WTC11 (cell line): ENCODE measurements around the gene FSTL4. TPM values are rescaled to one million over a fixed set of nuclear protein-coding genes. Genes with fewer than 3 reads are reported as not detected.

Experiments used
- ATAC-seq: fragments of 200-7000 bp; cut with Tn5 transposase; 2 replicates; pipeline ENCODE4 v1.10.0; 2021; ENCODE audit warnings: mild to moderate bottlenecking, moderate library complexity
- CTCF ChIA-PET: fragments of 300-600 bp; sonication (Branson Sonifier 250); formaldehyde crosslinking; loops from one replicate; lab custom pipeline; 2021; ENCODE audit warnings: antibody characterized with exemption; lab: Charles Lee
- POLR2A ChIA-PET: fragments of 350-600 bp; sonication (Branson Sonifier 250); formaldehyde crosslinking; loops from one replicate; lab custom pipeline; 2021; ENCODE audit warnings: antibody characterized with exemption; lab: Charles Lee
- DNase-seq: peaks from one replicate; pipeline ENCODE4 v3.0.0; 2021; ENCODE audit warnings: low spot score
- H3K27ac Mint-ChIP-seq: 2 replicates; pipeline ENCODE4 v1.8.0; 2021; ENCODE audit warnings: mixed read lengths
- H3K27me3 Mint-ChIP-seq: 2 replicates; pipeline ENCODE4 v1.8.0; 2021; ENCODE audit warnings: low read depth, mild to moderate bottlenecking, moderate library complexity, mixed read lengths
- H3K36me3 Mint-ChIP-seq: 2 replicates; pipeline ENCODE4 v1.8.0; 2021; ENCODE audit warnings: mixed read lengths
- H3K4me1 Mint-ChIP-seq: 2 replicates; pipeline ENCODE4 v1.8.0; 2022; ENCODE audit warnings: mixed read lengths
- H3K4me3 Mint-ChIP-seq: 2 replicates; pipeline ENCODE4 v1.8.0; 2021; ENCODE audit warnings: mild to moderate bottlenecking, moderate library complexity, mixed read lengths
- H3K9me3 Mint-ChIP-seq: 2 replicates; pipeline ENCODE4 v1.8.0; 2021; ENCODE audit warnings: mixed read lengths
- ARID4B ChIP-seq: sonication (generic); formaldehyde crosslinking; IDR thresholded peaks from 2 replicates; pipeline ENCODE4 v1.8.0; 2023; ENCODE audit warnings: missing genetic modification reagents, mild to moderate bottlenecking, borderline replicate concordance
- ATF1 ChIP-seq: sonication (generic); formaldehyde crosslinking; IDR thresholded peaks from 2 replicates; pipeline ENCODE4 v1.8.1; 2023; ENCODE audit warnings: mild to moderate bottlenecking, moderate library complexity, missing genetic modification reagents
- CREB1 ChIP-seq: sonication (generic); formaldehyde crosslinking; IDR thresholded peaks from 2 replicates; pipeline ENCODE4 v1.8.0; 2023; ENCODE audit warnings: mild to moderate bottlenecking, missing genetic modification reagents
- FOXJ3 ChIP-seq: sonication (generic); formaldehyde crosslinking; IDR thresholded peaks from 2 replicates; pipeline ENCODE4 v1.9.0; 2021; ENCODE audit warnings: missing genetic modification reagents, mild to moderate bottlenecking, borderline replicate concordance
- OVOL2 ChIP-seq: fragments of 250-450 bp; sonication (Bioruptor Pico); IDR thresholded peaks from 2 replicates; pipeline ENCODE4 v1.9.0; 2021; ENCODE audit warnings: mild to moderate bottlenecking, borderline replicate concordance
- PREB ChIP-seq: sonication (generic); formaldehyde crosslinking; IDR thresholded peaks from 2 replicates; pipeline ENCODE4 v1.8.1; 2022; ENCODE audit warnings: mild to moderate bottlenecking, missing genetic modification reagents, moderate library complexity, borderline replicate concordance
- RORB ChIP-seq: fragments of 250-450 bp; sonication (Bioruptor Pico); IDR thresholded peaks from 2 replicates; pipeline ENCODE4 v1.9.0; 2021; ENCODE audit warnings: mild to moderate bottlenecking
- SMAD3 ChIP-seq: sonication (generic); formaldehyde crosslinking; IDR thresholded peaks from 2 replicates; pipeline ENCODE4 v1.8.0; 2022; ENCODE audit warnings: missing genetic modification reagents, mild to moderate bottlenecking, borderline replicate concordance
- TCF7 ChIP-seq: sonication (generic); formaldehyde crosslinking; IDR thresholded peaks from 2 replicates; pipeline ENCODE4 v1.8.0; 2022; ENCODE audit warnings: mild to moderate bottlenecking, low read depth, missing genetic modification reagents, moderate library complexity
- TP53 ChIP-seq: sonication (generic); formaldehyde crosslinking; IDR thresholded peaks from 2 replicates; pipeline ENCODE4 v1.8.1; 2023; ENCODE audit warnings: mild to moderate bottlenecking, missing genetic modification reagents
- ZMAT4 ChIP-seq: fragments of 250-450 bp; sonication (Bioruptor Pico); IDR thresholded peaks from 2 replicates; pipeline ENCODE4 v1.9.0; 2021; ENCODE audit warnings: mild to moderate bottlenecking
- ZNF396 ChIP-seq: fragments of 250-450 bp; sonication (Bioruptor Pico); IDR thresholded peaks from 2 replicates; pipeline ENCODE4 v1.8.0; 2021; ENCODE audit warnings: mild to moderate bottlenecking, moderate library complexity, borderline replicate concordance
- ZNF423 ChIP-seq: fragments of 250-450 bp; sonication (Bioruptor Pico); IDR thresholded peaks from 2 replicates; pipeline ENCODE4 v2.1.2; 2022; ENCODE audit warnings: mild to moderate bottlenecking, moderate library complexity
- ZSCAN18 ChIP-seq: fragments of 250-450 bp; sonication (Bioruptor Pico); IDR thresholded peaks from 2 replicates; pipeline ENCODE4 v2.1.2; 2022; ENCODE audit warnings: mild to moderate bottlenecking, moderate library complexity
- total RNA-seq: library from RNA; stranded (reverse); gene quantifications from 3 replicates; pipeline ENCODE4 v1.2.3, GENCODE V29; 2021

Gene FSTL4
- total RNA-seq, 1 experiment from 2014 or later: 6.1 TPM

- TF ChIP-seq ZSCAN18 (CRISPR knock-in tag) (no peak), ZNF396 (CRISPR knock-in tag) (no peak), RORB (no peak), TCF7 (no peak)
- TF ChIP-seq, all 79 proteins: peak for 0
- ChIA-PET CTCF (interaction anchor here (0.5 to 3.2 kb wide), 19 partner anchors 10 to 529 kb away, joined by 3 to 25 read pairs (median 6); partner anchors contain the start of gene FSTL4), POLR2A (interaction anchor here (0.7 kb wide), 1 partner anchor 786 kb away, joined by 5 read pairs; no protein-coding TSS in a partner anchor)
- Mint-ChIP-seq H3K27me3 (peaks cover 21% of the 10 kb centered on the region), H3K36me3 (no peaks in the 10 kb centered on the region), H3K4me3 (no peak overlapping the region), H3K9me3 (peaks cover 3% of the 10 kb centered on the region; the same call in 1 of the 2 replicates), H3K27ac (no peak overlapping the region), H3K4me1 (peaks cover 58% of the 10 kb centered on the region)
- ATAC-seq (peak; percentile 15), DNase-seq (no peak)
Observed at GRCh38 chr5:133341296-133341695, 271.0 kb downstream of the FSTL4 start.

- peaks cover 1% of the 10 kb centered on the region; the same call in 1 of the 2 replicates for H3K9me3 Mint-ChIP-seq
- ChIA-PET POLR2A (interaction anchor here (0.7 kb wide), 1 partner anchor 786 kb away, joined by 5 read pairs; no protein-coding TSS in a partner anchor), CTCF (interaction anchor here (0.7 to 3.2 kb wide), 10 partner anchors 31 to 428 kb away, joined by 3 to 25 read pairs (median 10); partner anchors contain the start of gene FSTL4)
- no peak overlapping the region for H3K27ac Mint-ChIP-seq
- H3K4me1 Mint-ChIP-seq: peaks cover 58% of the 10 kb centered on the region
- H3K27me3 Mint-ChIP-seq: peaks cover 21% of the 10 kb centered on the region
- H3K36me3 Mint-ChIP-seq: no peaks in the 10 kb centered on the region
- no peak for TF ChIP-seq FOXJ3 (CRISPR knock-in tag)
- no peak for TF ChIP-seq PREB (CRISPR knock-in tag)
- TF ChIP-seq SMAD3 (CRISPR knock-in tag): no peak
- no peak for TF ChIP-seq CREB1 (CRISPR knock-in tag)
- TF ChIP-seq OVOL2 (CRISPR knock-in tag): no peak
- no peak for TF ChIP-seq ATF1 (CRISPR knock-in tag)
- 0 out of 2 replicates have a peak, but pooled peaks have one; percentile 21 for TF ChIP-seq ARID4B
- TF ChIP-seq ZNF423 (CRISPR knock-in tag): peak; percentile 80
- TF ChIP-seq TP53: no peak
- H3K4me3 Mint-ChIP-seq: no peak overlapping the region
- peak; percentile 31 for DNase-seq
- ATAC-seq: peak; percentile 53
Observed at GRCh38 chr5:133340822-133341221, 271.5 kb downstream of the FSTL4 start.

- CTCF ChIA-PET: interaction anchor here (0.7 to 3.2 kb wide), 5 partner anchors 81 to 429 kb away, joined by 3 to 25 read pairs (median 11); no protein-coding TSS in a partner anchor
- no peak for DNase-seq
- Mint-ChIP-seq H3K36me3 (no peaks in the 10 kb centered on the region), H3K4me1 (peaks cover 58% of the 10 kb centered on the region), H3K27ac (0 out of 2 replicates have a peak overlapping the region, but pooled peaks have one; percentile 19), H3K27me3 (peaks cover 21% of the 10 kb centered on the region), H3K4me3 (no peak overlapping the region), H3K9me3 (no peaks in the 10 kb centered on the region)
- TF ChIP-seq ZMAT4 (CRISPR knock-in tag): no peak
- POLR2A ChIA-PET: interaction anchor here (0.7 kb wide), 1 partner anchor 785 kb away, joined by 5 read pairs; no protein-coding TSS in a partner anchor
- ATAC-seq: no peak
Observed at GRCh38 chr5:133340002-133340755, 272.2 kb downstream of the FSTL4 start.
